Nucleus accumbens (tissue), 56 donors: ENCODE measurements around the gene POFUT1.
"Not testable (repeated sequence)": the region's sequence is repeated elsewhere in the genome, so short reads cannot be mapped to it uniquely, and the experiment has no call there.

Source experiments
- DNase-seq, 56 donors: peaks; one replicate each; lab custom pipeline; 2025; lab: John Stamatoyannopoulos, UW

POFUT1 gene

GRCh38 chr20:32232326-32232886 is 24.7 kb downstream of the POFUT1 start:
- DNase-seq, result no peak

DNA sequence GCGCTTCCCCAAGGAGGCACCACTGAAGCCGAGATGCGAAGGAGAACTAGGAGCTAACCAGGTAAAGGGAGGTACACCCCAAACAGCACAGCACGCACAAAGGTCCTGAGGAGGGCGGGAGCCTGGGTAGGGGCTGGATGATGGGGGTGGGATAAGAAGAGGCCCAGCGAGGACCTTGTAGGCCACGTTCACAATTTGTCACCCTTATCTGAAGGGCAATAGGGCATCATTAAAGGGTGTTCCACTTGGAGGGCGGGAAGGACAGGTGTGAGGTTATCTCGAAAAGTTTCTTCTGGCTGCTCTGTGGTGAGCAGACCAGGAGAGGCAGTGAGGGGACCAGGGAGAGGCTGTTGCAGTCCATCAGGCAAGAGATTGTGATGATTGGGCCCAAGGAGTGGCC is 25.6 kb downstream of the POFUT1 start:
- DNase-seq, result no peak

DNA sequence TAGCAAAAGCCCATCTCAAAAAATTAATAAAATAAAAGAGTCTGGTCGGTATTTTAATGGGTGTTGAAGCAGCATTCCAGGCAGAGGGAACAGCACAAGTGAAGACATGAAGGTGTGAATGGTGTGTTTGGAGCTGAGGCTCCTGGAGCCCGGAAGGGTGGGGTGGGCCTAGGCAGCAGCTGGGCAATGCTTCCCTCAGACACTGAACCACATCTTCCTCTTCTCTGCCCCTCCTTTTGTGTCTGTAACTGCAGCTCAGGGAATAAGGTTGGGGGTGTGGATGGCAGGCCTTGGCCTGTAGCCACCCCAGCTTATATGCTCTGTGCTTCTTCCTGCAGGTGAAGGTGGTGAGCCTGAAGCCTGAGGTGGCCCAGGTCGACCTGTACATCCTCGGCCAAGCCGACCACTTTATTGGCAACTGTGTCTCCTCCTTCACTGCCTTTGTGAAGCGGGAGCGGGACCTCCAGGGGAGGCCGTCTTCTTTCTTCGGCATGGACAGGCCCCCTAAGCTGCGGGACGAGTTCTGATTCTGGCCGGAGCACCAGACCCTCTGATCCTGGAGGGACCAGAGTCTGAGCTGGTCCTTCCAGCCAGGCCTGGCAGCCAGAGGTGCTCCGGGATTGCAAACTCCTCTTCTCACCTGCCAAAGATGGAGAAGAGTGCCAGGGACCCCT is 26.6 kb downstream of the POFUT1 start:
- no peak for DNase-seq

GRCh38 chr20:32235331-32236047 is 27.8 kb downstream of the POFUT1 start:
- no peak for DNase-seq

GRCh38 chr20:32236048-32236533 is 28.4 kb downstream of the POFUT1 start:
- no peak for DNase-seq

DNA sequence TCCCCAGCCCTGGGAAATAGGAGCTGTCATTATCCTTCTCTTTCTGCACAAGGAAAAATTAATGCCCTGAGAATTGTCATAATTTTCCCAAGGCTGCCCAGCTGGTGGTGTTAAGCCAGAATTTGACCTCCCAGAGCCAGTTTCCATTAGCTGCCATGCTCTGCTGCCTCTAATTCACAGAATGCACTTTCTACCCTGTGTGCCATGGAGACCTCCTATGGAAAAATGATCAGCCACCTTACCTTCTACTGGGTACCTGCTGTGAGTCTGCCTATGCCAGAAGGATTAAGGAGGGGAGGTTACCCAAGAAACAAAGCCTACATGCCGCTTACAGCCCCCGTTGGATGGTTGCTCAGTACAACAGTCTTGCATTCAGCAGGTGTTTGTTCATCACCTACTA is 29.1 kb downstream of the POFUT1 start:
- DNase-seq, result no peak

- no peak for DNase-seq
Measured at GRCh38 chr20:32237419-32237818, 29.7 kb downstream of the POFUT1 start.

GRCh38 chr20:32238483-32239425 is 31.1 kb downstream of the POFUT1 start:
- DNase-seq, result no peak

DNA sequence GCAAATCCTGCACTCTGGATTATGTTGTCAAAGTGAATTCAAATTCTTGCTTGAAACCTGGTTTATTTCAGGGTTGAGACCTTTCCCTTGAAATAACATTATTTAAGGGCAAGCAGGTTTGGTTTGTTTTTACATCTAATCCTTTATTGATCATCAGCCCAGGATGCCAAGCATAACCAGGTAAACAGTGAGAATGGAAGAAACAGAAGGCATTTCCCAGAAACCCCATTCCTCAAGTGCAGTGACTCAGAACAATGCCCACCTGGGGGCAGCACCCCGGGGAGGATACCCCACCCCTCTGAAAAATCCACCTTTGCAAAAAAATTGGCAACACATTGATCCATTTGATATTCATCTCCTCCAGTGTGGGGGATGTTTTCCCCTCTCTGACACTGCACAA is 32.5 kb downstream of the POFUT1 start:
- DNase-seq, result no peak

DNA sequence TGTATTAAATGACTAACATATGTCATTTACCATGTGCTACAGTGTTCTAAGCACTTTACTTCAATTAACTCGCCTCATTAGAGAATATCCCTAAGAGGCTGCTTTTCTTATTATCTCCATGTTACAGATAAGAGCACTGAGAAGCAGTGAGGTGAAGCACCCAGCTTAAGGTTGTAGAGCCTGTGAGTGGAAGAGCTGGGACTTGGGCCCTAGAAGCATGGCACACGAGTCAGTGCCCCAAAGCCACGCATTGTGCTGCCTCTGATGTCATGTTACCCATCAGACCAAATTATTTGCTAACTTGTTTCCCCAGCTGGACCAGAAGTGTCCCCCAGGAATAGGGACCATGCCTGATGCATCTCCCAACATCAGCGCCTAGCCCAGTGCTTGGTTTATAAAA is 34.1 kb downstream of the POFUT1 start:
- no peak for DNase-seq

GRCh38 chr20:32244150-32244823 is 36.6 kb downstream of the POFUT1 start:
- no peak for DNase-seq

DNA sequence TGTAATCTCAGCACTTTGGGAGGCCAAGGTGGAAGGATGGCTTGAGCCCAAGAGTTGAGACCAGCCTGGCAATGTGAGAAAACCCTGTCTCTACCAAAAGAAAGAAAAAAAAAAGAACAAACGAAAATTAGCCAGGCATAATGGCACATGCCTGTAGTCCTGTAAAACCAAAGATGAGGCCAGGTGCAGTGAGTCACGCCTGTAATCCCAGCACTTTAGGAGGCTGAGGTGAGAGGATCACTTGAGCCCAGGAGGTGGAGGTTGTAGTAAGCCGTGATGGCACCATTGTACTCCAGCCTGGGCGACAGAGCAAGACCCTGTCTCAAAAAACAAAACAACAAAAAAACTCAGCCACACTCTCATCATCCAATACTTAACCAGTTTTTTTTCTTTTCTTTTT is 37.3 kb downstream of the POFUT1 start:
- no peak for DNase-seq

DNA sequence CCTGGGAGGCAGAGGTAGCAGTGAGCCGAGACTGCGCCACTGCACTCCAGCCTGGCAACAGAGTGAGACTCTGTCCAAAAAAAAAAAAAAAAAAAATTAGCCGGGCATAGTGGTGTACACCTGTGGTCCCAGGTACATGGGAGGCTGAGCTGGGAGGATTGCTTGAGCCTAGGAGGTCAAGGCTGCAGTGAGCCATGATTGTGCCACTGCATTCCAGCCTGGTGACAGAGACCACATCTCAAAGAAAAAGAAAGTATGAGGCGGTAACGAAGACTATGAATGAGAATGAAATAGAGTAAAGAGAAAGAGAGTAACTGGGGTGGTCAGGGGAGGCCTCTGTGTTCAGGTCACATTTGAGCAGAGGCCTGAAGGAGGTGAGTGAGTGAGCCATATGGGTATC is 38.5 kb downstream of the POFUT1 start:
- DNase-seq, result not testable (repeated sequence)

- no peak for DNase-seq
Measured at GRCh38 chr20:32248043-32248442, 40.4 kb downstream of the POFUT1 start.

DNA sequence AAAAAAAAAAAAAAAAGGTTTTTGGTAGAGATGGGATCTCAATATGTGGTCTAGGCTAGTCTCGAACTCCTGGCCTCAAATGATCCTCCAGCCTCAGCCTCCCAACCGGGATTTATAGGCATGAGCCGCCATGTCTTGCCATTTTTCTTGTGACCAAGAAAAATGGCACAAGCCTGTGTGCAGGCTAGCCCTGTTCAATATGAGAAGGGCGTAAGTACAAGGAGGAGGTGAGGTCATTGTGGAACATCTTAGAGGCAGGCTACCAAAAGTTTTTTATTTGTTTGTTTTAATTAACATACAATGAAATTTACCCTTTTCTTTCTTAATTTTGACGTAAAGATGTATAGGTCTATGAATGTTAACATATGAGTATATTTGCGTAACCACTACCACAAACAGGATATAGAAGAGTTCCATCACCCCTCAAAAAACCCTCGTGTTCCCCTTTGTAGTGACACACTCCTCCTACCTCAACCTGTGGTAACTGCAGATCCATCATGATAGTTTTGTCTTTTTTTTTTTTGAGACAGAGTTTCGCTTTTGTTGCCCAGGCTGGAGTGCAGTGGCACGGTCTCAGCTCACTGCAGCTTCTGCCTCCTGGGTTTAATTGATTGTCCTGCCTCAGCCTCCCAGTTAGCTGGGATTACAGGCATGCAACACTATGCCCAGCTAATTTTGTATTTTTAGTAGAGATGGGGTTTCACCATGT is 41.5 kb downstream of the POFUT1 start:
- no peak for DNase-seq

DNA sequence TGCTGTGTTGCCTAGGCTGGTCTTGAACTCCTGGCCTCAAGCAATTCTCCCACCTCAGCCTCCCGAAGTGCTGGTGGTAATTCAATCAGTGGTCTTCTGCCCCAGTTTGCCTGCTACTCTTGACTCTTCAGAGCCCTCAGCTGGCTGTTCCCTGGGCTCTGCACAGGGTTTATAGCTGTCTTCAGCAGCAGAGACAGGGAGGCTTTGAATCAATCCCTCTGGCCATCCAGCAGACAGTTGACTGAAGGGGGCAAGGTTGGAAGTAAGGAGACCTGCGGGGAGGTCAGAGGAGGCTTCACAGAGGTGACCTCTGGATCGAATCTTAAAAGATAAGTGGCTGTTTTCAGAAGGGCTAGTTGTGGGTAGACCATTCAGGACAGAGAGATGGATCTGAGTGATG is 43.8 kb downstream of the POFUT1 start:
- DNase-seq, result no peak

GRCh38 chr20:32252189-32252588 is 44.5 kb downstream of the POFUT1 start:
- no peak for DNase-seq

DNA sequence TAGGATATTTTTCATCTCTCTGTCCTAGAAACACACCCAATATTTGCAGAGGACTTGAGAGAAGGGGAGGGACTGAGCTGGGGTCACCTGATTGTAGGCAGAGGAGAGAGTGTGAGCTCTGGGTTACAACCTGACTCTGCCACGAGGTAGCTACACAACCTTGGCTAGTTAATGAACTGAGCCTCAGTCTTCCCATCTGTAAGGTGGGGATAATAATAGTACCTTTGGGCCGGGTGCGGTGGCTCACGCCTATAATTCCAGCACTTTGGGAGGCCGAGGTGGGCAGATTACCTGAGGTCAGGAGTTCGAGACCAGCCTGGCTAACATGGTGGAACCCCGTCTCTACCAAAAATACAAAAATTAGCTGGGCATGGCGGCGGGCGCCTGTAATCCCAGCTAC is 53.3 kb downstream of the POFUT1 start:
- DNase-seq, result not testable (repeated sequence)

DNA sequence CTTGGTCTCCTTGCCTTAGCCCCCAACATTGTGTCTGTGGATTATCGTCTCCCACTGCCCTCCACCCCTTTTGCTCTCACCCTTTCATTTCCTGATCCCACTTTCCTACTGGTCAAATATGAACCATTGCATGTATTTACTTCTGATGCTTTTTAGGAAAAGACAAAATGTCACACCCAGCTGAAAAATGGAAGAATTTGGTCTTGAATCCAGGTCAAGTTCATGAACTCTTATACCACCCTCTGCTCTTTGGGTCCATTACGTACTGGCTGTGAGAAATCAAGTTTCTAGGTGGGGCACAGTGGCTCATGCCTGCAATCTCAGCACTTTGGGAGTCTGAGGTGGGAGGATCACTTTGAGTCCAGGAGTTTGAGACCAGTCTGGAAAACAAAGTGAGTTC is 54.0 kb downstream of the POFUT1 start:
- no peak for DNase-seq
